Gastrocnemius medialis (tissue), 4 donors: ENCODE data around the gene CPLX3. TPM values are rescaled to one million over a fixed set of nuclear protein-coding genes. Genes with fewer than 3 reads are reported as not detected.
A peak's percentile ranks its signal among the peaks of the same experiment; 100 is the strongest.

Experiments used
- ATAC-seq, 2 donors: fragments of 150-250 bp; one replicate each; pipeline ENCODE4 v1.9.1; 2016
- DNase-seq, 2 donors: peaks; one replicate each; pipeline ENCODE4 v3.0.0-alpha.2; 2019
- H3K27ac ChIP-seq, 4 donors: fragments of 200-600 bp; sonication (generic); 1 replicate in 1 of 4; 2 replicates in 3 of 4; pipeline ENCODE4 v1.5.1; 2016 to 2018; ENCODE audit warnings: mild to moderate bottlenecking in 2 of 4, moderate library complexity in 1 of 4
- H3K27me3 ChIP-seq, 3 donors: fragments of 200-600 bp; sonication (generic) in 2 of 3; 1 replicate in 1 of 3; 2 replicates in 2 of 3; pipeline versions ENCODE4 v1.5.1 to v1.6.0; 2016 to 2019; ENCODE audit warnings: mild to moderate bottlenecking in 1 of 3, moderate library complexity in 1 of 3
- H3K36me3 ChIP-seq, 2 donors: fragments of 200-600 bp; sonication (generic) in 1 of 2; one replicate each; pipeline ENCODE4 v1.5.1; 2017 to 2018
- H3K4me1 ChIP-seq, 2 donors: fragments of 200-600 bp; sonication (generic) in 1 of 2; one replicate each; pipeline ENCODE4 v1.5.1; 2016 to 2017; ENCODE audit warnings: mild to moderate bottlenecking in 2 of 2
- H3K4me3 ChIP-seq, 4 donors: fragments of 200-600 bp; sonication (generic) in 3 of 4; 1 replicate in 1 of 4; 2 replicates in 3 of 4; pipeline ENCODE4 v1.5.1; 2016 to 2019; ENCODE audit warnings: mild to moderate bottlenecking in 2 of 4
- H3K9me3 ChIP-seq, 3 donors: fragments of 200-600 bp; sonication (generic) in 2 of 3; 1 replicate in 1 of 3; 2 replicates in 2 of 3; pipeline ENCODE4 v1.5.1; 2016 to 2019
- POLR2A ChIP-seq, 2 donors: fragments of 450-650 bp; IDR thresholded peaks; one replicate each; pipeline ENCODE4 v1.6.1; 2017; ENCODE audit warnings: antibody characterized with exemption in 2 of 2, mild to moderate bottlenecking in 2 of 2, moderate library complexity in 2 of 2
- in situ Hi-C, 4 donors: fragments of 200-750 bp; cut with MboI; loops; one replicate each; pipeline versions ENCODE4 v1.15.0 to v1.8.0; 2017; ENCODE audit warnings: low sequenced_read_pairs in 4 of 4
- intact Hi-C: fragments of 100-400 bp; cut with DNase I; formaldehyde crosslinking; loops from one replicate; pipeline ENCODE4 v1.15.1; 2023; ENCODE audit warnings: low total_unique reads
- total RNA-seq, 4 donors: library from RNA; depleted of rRNA; stranded (reverse); fragments of >200 nt; gene quantifications; one replicate each; pipeline versions ENCODE4 v1.1.0 to v1.2.3, GENCODE V29; 2016
- TF ChIP-seq, protein P1 (sequence below), 5 experiments: fragments of 450-650 bp in 3 of 5; fragments of 200-600 bp in 2 of 5; sonication (generic) in 2 of 5; IDR thresholded peaks in 4 of 5; conservative IDR thresholded peaks in 1 of 5; 1 replicate in 4 of 5; 2 replicates in 1 of 5; pipeline ENCODE4 v1.5.1; 2016 to 2019; ENCODE audit warnings: antibody characterized with exemption in 5 of 5, mild to moderate bottlenecking in 3 of 5, moderate library complexity in 3 of 5

The CPLX3 gene
- total RNA-seq, 4 donors from 2014 or later, result not detected

DNA sequence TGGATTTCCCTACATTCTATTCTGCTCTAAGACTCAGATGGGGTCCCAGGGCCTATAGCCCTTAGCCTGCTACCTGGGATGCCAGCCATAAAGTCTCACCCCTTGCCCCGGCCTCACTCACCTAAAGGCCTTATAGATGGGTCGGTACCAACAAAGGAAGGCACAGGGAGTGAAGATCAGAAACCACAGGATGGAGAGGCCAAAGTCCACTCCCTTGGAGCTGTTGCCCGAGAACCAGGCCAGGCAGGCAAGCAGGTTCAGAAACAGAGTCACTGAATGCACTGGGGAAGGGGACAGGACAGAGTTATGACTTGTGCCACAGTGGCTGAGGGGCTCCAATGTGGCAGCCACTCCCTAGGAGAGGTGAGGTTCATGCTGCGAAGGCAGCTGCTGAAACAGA is 24.0 kb downstream of the CPLX3 start:
- no peaks in the 10 kb centered on the region for H3K27me3 ChIP-seq
- ATAC-seq, result no peak
- H3K4me3 ChIP-seq, result no peak overlapping the region
- DNase-seq, result no peak
- in situ Hi-C loops, result no loop called here
- H3K27ac ChIP-seq, result no peak overlapping the region
- TF ChIP-seq, protein P1, sequence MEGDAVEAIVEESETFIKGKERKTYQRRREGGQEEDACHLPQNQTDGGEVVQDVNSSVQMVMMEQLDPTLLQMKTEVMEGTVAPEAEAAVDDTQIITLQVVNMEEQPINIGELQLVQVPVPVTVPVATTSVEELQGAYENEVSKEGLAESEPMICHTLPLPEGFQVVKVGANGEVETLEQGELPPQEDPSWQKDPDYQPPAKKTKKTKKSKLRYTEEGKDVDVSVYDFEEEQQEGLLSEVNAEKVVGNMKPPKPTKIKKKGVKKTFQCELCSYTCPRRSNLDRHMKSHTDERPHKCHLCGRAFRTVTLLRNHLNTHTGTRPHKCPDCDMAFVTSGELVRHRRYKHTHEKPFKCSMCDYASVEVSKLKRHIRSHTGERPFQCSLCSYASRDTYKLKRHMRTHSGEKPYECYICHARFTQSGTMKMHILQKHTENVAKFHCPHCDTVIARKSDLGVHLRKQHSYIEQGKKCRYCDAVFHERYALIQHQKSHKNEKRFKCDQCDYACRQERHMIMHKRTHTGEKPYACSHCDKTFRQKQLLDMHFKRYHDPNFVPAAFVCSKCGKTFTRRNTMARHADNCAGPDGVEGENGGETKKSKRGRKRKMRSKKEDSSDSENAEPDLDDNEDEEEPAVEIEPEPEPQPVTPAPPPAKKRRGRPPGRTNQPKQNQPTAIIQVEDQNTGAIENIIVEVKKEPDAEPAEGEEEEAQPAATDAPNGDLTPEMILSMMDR (IDR thresholded peaks at IDR 0.05 in 4 of 5, conservative IDR thresholded peaks at IDR 0.05 in 1 of 5), result no peak
- TF ChIP-seq POLR2A (IDR thresholded peaks at IDR 0.05), result no peak
- peaks cover 7 to 18% of the 10 kb centered on the region in 2 donors for H3K4me1 ChIP-seq
- peaks cover 0 to 73% of the 10 kb centered on the region in 2 donors for H3K36me3 ChIP-seq
- H3K9me3 ChIP-seq, result no peaks in the 10 kb centered on the region
- intact Hi-C loops, result no loop called here

DNA sequence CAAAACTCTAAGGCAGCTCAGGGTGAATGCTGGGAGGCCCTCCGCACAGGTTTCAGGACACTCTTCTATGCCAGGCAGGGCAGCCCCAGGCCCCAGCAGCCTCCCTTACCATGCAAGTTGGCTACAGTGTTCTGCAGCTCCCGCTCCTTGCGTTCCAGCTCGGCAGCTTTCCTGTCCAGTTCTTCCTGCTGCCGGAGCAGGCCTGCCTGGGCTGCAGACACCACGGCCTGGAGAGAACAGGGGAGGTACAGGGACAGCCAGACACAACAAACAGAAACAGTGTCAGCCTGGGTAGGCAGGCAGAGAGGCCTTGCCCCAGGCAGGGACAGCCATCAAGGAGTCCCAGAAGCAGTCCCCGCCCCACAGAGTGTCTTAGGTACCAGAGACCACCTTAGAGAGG is 25.5 kb downstream of the CPLX3 start:
- H3K27ac ChIP-seq, result no peak overlapping the region
- peaks cover 22 to 25% of the 10 kb centered on the region in 2 donors for H3K4me1 ChIP-seq
- DNase-seq, result no peak
- ATAC-seq, result no peak
- no peak overlapping the region for H3K4me3 ChIP-seq
- no peaks in the 10 kb centered on the region for H3K9me3 ChIP-seq
- H3K27me3 ChIP-seq, result no peaks in the 10 kb centered on the region
- in situ Hi-C loops, result no loop called here
- TF ChIP-seq, protein P1 (IDR thresholded peaks at IDR 0.05 in 4 of 5, conservative IDR thresholded peaks at IDR 0.05 in 1 of 5), result no peak
- no peak for TF ChIP-seq POLR2A (IDR thresholded peaks at IDR 0.05)
- intact Hi-C loops, result no loop called here
- H3K36me3 ChIP-seq, result peaks cover 0 to 65% of the 10 kb centered on the region in 2 donors

DNA sequence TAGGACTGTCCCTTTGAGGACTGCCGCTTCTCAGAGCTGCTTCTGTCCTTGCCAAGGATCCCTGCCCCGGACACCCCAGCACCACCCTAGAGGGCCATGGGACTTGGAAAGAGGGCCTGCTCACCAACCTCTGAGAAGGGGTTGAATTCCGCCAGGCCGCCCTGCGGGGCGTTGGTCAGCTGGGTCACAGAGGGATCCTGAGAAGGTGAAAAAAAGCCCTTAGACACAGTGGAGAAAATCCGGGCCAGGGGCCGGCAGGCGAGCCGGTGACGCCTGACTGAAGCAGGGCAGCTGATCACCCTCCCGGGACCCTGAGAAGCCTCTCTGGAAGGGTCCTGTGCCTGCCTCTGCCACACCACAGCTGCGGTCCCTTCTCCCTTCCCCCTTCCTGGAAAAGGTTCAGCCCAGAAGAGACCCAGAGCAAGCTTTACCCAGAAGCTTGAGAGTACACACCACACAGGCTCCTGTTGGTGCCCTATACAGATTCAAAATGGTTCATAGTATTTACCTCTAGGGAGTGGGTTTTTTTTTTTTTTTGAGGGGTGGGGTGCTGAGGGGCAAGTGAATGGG is 28.1 kb downstream of the CPLX3 start:
- Histone ChIP-seq H3K4me3 (no peak overlapping the region), H3K27ac (peak overlapping the region in 1 of 4 donors; percentile 72), H3K9me3 (no peaks in the 10 kb centered on the region), H3K4me1 (peaks cover 30 to 38% of the 10 kb centered on the region in 2 donors), H3K27me3 (no peaks in the 10 kb centered on the region), H3K36me3 (peaks cover 0 to 48% of the 10 kb centered on the region in 2 donors)
- ATAC-seq (no peak), DNase-seq (no peak)
- TF ChIP-seq, protein P1 (IDR thresholded peaks at IDR 0.05 in 4 of 5, conservative IDR thresholded peaks at IDR 0.05 in 1 of 5), result no peak
- intact Hi-C loops, result no loop called here
- in situ Hi-C loops, result no loop called here

DNA sequence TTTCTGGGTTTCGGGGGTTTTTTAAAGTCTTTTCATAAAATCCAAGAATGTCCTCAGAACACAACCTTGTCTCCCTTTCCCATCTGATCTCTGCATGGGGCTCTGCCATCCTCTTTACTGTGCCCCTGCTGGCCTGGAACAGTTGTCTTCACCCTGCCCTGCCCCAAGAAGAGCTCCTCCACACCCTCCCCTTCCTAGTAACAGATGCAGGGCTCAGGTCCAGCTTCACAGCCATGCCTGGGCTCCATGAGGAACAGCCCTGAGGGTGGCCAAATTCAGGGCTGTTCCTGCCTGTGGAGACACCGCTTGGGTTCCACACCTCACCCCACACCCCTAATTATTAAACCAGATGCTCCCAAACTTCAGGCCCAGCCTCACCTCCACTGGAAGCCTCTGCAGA is 29.4 kb downstream of the CPLX3 start:
- H3K4me3 ChIP-seq, result no peak overlapping the region
- intact Hi-C loops, result no loop called here
- H3K27ac ChIP-seq, result peak overlapping the region; percentile 70 to 74 (median 72)

More for the DNA sequence above, 29.4 kb downstream of the CPLX3 start:
- in situ Hi-C loops, result no loop called here
- Histone ChIP-seq H3K36me3 (peaks cover 0 to 35% of the 10 kb centered on the region in 2 donors), H3K9me3 (no peaks in the 10 kb centered on the region), H3K4me1 (peaks cover 37 to 48% of the 10 kb centered on the region in 2 donors), H3K27me3 (no peaks in the 10 kb centered on the region)
- ATAC-seq (peak; percentile 69 to 71), DNase-seq (peak; percentile 48 to 68)
- no peak for TF ChIP-seq POLR2A (IDR thresholded peaks at IDR 0.05)
- TF ChIP-seq, protein P1 (IDR thresholded peaks at IDR 0.05 in 4 of 5, conservative IDR thresholded peaks at IDR 0.05 in 1 of 5), result no peak
